Peyer's patch (tissue), 4 donors: ENCODE measurements around the gene ACTR1B. TPM values are rescaled to one million over a fixed set of nuclear protein-coding genes. Genes with fewer than 3 reads are reported as not detected.
A peak's percentile ranks its signal among the peaks of the same experiment; 100 is the strongest.

ENCODE experiments used
- DNase-seq, 3 donors: peaks; one replicate each; pipeline ENCODE4 v3.0.0-alpha.2; 2017 to 2019
- H3K27ac ChIP-seq, 4 donors: fragments of 200-600 bp; sonication (generic); one replicate each; pipeline ENCODE4 v1.5.1; 2016 to 2019
- H3K27me3 ChIP-seq, 2 donors: fragments of 200-600 bp; sonication (generic); one replicate each; pipeline ENCODE4 v1.5.1; 2019
- H3K36me3 ChIP-seq, 3 donors: fragments of 200-600 bp; sonication (generic); one replicate each; pipeline ENCODE4 v1.5.1; 2016 to 2019
- H3K4me1 ChIP-seq, 4 donors: fragments of 200-600 bp; sonication (generic); one replicate each; pipeline ENCODE4 v1.5.1; 2016 to 2019
- H3K4me3 ChIP-seq, 4 donors: fragments of 200-600 bp; sonication (generic); 1 replicate in 3 of 4; 2 replicates in 1 of 4; pipeline ENCODE4 v1.5.1; 2016 to 2019; ENCODE audit warnings: mild to moderate bottlenecking in 1 of 4
- H3K9me3 ChIP-seq, 4 donors: fragments of 200-600 bp; sonication (generic); one replicate each; pipeline ENCODE4 v1.5.1; 2016 to 2019; ENCODE audit warnings: mild to moderate bottlenecking in 1 of 4
- POLR2A ChIP-seq, 2 donors: fragments of 450-650 bp; IDR thresholded peaks; one replicate each; pipeline ENCODE4 v1.5.1; 2017; ENCODE audit warnings: antibody characterized with exemption in 2 of 2, mild to moderate bottlenecking in 2 of 2, moderate library complexity in 2 of 2
- total RNA-seq, 4 donors: library from RNA; depleted of rRNA; stranded (reverse); fragments of >200 nt; gene quantifications; one replicate each; pipeline ENCODE4 v1.1.0, GENCODE V29; 2016
- TF ChIP-seq, protein P1 (sequence below), 6 experiments: fragments of 450-650 bp in 4 of 6; fragments of 200-600 bp in 2 of 6; sonication (generic) in 1 of 6; IDR thresholded peaks; one replicate each; pipeline ENCODE4 v1.5.1; 2017 to 2019; ENCODE audit warnings: antibody characterized with exemption in 6 of 6, mild to moderate bottlenecking in 3 of 6, moderate library complexity in 1 of 6

ACTR1B gene
- total RNA-seq, 4 donors from 2014 or later: 64.3 to 151 (median 89.1) TPM

DNA sequence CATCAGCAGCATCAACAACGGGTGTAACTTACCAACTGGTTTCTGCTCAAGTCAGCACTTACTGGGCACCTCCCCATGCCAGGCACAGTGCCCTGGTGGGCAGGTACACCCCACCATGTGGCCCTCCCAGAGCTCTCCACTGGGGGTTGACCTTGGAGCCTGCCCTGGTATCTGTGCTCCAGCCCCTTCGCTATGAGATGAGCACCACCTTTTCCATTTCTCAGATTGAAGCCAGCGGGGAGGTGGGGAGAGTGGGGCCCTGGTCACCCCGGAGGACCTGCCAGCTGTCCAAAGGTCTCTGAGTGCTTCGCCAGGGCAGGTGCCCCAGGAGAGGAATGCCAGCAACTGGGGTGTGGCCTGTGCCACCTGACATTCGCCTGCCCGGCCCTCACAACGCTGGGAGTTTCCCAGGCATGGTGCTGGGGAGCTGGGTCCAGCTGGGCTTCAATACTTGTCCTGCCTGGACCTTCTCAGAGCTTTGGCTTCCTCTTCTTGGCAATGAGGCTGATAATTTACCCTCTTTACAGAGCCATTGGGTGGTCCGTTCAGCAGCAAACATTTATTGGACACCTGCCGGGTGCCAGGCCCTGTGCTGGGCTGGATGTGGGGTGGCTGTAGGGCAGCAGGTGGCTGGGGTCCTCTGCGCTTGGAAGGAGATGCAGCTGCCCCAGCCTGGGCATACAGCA is 43.7 kb upstream of the ACTR1B start:
- Histone ChIP-seq H3K27me3 (no peaks in the 10 kb centered on the region), H3K27ac (peak overlapping the region in 1 of 4 donors; percentile 19), H3K4me1 (peaks cover 0 to 12% (median 0%) of the 10 kb centered on the region in 4 donors), H3K9me3 (no peaks in the 10 kb centered on the region), H3K4me3 (no peak overlapping the region), H3K36me3 (no peaks in the 10 kb centered on the region)
- DNase-seq: peak in 2 of 3 donors; percentile 77 to 80
- TF ChIP-seq, protein P1, sequence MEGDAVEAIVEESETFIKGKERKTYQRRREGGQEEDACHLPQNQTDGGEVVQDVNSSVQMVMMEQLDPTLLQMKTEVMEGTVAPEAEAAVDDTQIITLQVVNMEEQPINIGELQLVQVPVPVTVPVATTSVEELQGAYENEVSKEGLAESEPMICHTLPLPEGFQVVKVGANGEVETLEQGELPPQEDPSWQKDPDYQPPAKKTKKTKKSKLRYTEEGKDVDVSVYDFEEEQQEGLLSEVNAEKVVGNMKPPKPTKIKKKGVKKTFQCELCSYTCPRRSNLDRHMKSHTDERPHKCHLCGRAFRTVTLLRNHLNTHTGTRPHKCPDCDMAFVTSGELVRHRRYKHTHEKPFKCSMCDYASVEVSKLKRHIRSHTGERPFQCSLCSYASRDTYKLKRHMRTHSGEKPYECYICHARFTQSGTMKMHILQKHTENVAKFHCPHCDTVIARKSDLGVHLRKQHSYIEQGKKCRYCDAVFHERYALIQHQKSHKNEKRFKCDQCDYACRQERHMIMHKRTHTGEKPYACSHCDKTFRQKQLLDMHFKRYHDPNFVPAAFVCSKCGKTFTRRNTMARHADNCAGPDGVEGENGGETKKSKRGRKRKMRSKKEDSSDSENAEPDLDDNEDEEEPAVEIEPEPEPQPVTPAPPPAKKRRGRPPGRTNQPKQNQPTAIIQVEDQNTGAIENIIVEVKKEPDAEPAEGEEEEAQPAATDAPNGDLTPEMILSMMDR (IDR thresholded peaks at IDR 0.05): no peak
- TF ChIP-seq POLR2A (IDR thresholded peaks at IDR 0.05): no peak

DNA sequence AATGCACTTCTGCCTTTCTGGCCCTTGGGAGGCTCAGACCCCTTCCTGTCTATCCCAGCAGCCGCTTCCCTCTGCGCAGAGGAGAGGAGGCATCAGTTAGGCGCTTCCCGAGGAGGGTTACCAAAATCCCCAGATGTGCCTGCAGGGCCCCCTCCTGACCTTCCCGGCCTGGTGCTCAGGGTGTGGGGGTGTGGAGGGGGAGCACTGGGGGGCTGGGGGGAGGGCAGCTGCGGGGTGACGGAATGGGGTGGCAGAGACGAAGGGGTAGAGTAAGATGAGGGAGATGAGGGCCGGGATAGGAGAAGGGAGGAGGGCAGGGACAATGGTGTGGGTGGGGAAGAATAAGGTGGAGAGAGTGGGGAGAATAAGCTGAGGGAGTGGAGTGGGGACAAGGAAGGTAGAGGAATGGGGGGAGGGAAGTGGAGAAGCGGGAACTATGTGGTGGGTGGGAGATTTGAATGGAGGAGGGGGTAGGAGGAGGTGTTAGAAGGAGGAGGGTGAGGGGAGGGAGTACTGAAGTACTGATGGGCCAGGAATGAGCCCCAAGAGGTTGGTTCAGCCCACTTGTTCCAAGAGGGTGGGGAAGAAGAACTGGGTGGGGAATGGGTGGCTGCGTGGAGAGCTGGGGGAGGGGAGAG is 43.0 kb upstream of the ACTR1B start:
- Histone ChIP-seq H3K27ac (peak overlapping the region in 1 of 4 donors; percentile 19), H3K9me3 (no peaks in the 10 kb centered on the region), H3K36me3 (no peaks in the 10 kb centered on the region), H3K4me3 (no peak overlapping the region), H3K27me3 (no peaks in the 10 kb centered on the region), H3K4me1 (peaks cover 0 to 12% (median 0%) of the 10 kb centered on the region in 4 donors)
- TF ChIP-seq POLR2A (IDR thresholded peaks at IDR 0.05): no peak
- TF ChIP-seq, protein P1 (IDR thresholded peaks at IDR 0.05): no peak
- DNase-seq: peak in 1 of 3 donors; percentile 19

- Histone ChIP-seq H3K27ac (no peak overlapping the region), H3K9me3 (no peaks in the 10 kb centered on the region), H3K36me3 (no peaks in the 10 kb centered on the region), H3K4me3 (no peak overlapping the region), H3K4me1 (peaks cover 0 to 12% (median 0%) of the 10 kb centered on the region in 4 donors), H3K27me3 (no peaks in the 10 kb centered on the region)
- peak in 1 of 3 donors; percentile 31 for DNase-seq
- TF ChIP-seq, protein P1 (IDR thresholded peaks at IDR 0.05): no peak
- TF ChIP-seq POLR2A (IDR thresholded peaks at IDR 0.05): no peak
Observed at GRCh38 chr2:97706112-97706511, 42.3 kb upstream of the ACTR1B start.

GRCh38 chr2:97704989-97705388 is 41.1 kb upstream of the ACTR1B start:
- DNase-seq: peak in 1 of 3 donors; percentile 36
- peaks cover 0 to 12% (median 0%) of the 10 kb centered on the region in 4 donors for H3K4me1 ChIP-seq
- no peaks in the 10 kb centered on the region for H3K36me3 ChIP-seq
- H3K27me3 ChIP-seq: no peaks in the 10 kb centered on the region
- H3K4me3 ChIP-seq: no peak overlapping the region
- no peak overlapping the region for H3K27ac ChIP-seq
- H3K9me3 ChIP-seq: no peaks in the 10 kb centered on the region
- TF ChIP-seq, protein P1 (IDR thresholded peaks at IDR 0.05): no peak
- TF ChIP-seq POLR2A (IDR thresholded peaks at IDR 0.05): no peak

GRCh38 chr2:97703741-97704140 is 39.9 kb upstream of the ACTR1B start:
- H3K4me3 ChIP-seq: no peak overlapping the region
- no peaks in the 10 kb centered on the region for H3K9me3 ChIP-seq
- H3K36me3 ChIP-seq: no peaks in the 10 kb centered on the region
- peaks cover 0 to 12% (median 0%) of the 10 kb centered on the region in 4 donors for H3K4me1 ChIP-seq
- no peak for DNase-seq
- no peak for TF ChIP-seq POLR2A (IDR thresholded peaks at IDR 0.05)
- TF ChIP-seq, protein P1 (IDR thresholded peaks at IDR 0.05): no peak
- H3K27me3 ChIP-seq: no peaks in the 10 kb centered on the region
- no peak overlapping the region for H3K27ac ChIP-seq
